ENCODE data around the gene ICOSLG.
"Not testable (repeated sequence)": the region's sequence is repeated elsewhere in the genome, so short reads cannot be mapped to it uniquely, and the experiment has no call there.

ICOSLG gene

DNA sequence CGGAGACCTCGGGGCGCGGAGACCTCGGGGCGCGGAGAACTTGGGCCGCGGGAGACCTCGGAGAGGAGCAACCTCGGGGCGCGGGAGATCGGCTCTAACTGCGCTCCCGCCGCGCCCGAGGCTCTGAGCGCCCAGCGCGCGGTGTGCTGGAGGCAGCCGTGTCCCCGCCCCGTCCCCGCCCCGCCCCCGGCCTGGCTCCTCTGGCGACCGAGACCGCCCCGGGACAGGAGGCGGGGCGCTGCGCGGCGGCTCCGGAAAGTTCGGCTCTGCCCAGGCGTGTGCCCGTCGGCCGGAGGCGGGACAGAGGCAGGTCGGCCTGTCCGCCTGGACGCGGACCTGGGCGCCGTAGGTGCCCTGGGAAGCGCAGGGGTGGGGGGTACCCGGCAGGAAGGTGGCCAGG is at the start of gene ICOSLG:
TSS of gene ICOSLG (minus strand) at position 102 of the 400 bp plus-strand sequence. CDS start 126 bp downstream, outside the sequence.
- not testable (repeated sequence) for DNase-seq

DNA sequence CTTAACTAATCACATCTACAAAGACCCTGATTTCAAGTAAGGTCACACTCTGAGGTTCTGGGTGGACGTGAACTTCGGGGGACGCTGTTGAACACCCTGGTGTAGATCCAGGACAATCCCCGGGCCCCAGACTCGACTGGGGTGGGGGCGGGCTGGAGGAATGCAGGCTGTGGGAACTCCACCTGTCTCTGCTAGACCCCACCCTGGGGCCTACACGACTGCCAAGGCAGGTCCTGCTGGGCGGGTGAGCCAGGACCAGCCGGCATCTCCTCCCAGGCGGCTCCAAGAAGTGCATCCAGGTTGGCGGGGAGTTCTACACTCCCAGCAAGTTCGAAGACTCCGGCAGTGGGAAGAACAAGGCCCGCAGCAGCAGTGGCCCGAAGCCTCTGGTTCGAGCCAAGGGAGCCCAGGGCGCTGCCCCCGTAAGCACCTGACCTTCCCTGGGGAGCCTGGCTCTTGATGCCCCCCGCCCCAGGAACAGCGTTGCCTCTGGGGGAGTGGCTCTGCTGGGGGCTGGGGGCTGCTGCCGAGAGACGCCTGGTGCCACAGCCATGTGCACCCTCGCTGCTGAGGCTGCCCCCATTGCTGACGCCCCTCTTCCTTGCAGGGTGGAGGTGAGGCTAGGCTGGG is 48.8 kb upstream of the ICOSLG start:
- DNase-seq, result no peak

DNA sequence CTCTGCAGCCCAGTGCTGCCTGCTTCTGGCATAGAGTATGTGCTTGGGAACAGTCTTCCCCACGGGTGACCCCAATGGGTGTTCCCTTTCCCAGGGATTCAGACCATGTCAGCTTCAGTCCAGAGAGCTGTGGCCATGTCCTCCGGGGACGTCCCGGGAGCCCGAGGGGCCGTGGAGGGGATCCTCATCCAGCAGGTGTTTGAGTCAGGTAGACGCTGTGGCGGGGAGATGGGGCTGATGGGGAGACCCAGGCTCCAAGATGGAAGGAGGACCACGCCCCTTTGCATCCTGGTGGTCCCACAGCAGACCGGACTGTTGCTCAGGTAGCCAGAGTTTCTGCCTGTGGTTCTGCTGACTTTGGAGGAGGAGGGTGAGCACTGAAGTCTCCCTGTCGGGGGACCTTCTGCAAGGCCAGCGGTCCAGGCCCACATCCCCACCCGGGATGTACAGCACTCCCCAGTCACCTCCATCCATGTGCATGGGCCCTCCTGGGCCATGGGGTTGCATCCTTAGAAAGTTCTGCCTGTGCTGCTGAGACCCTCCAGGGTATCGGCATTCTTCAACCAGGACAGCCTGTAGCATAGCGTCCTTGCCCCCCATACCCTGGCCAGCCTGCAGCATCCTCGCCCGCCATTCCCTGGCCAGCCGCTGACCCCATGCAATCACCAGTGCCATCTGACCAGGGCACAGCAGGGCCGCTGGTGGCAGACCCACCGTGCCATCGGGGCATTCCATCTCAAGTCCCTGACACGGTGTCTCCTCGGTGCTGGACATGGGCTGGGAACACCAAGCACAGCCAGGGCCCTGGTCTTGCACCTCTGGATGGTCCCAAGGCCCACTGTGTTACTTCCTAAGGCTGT is 47.7 kb upstream of the ICOSLG start:
- no peak for DNase-seq

DNA sequence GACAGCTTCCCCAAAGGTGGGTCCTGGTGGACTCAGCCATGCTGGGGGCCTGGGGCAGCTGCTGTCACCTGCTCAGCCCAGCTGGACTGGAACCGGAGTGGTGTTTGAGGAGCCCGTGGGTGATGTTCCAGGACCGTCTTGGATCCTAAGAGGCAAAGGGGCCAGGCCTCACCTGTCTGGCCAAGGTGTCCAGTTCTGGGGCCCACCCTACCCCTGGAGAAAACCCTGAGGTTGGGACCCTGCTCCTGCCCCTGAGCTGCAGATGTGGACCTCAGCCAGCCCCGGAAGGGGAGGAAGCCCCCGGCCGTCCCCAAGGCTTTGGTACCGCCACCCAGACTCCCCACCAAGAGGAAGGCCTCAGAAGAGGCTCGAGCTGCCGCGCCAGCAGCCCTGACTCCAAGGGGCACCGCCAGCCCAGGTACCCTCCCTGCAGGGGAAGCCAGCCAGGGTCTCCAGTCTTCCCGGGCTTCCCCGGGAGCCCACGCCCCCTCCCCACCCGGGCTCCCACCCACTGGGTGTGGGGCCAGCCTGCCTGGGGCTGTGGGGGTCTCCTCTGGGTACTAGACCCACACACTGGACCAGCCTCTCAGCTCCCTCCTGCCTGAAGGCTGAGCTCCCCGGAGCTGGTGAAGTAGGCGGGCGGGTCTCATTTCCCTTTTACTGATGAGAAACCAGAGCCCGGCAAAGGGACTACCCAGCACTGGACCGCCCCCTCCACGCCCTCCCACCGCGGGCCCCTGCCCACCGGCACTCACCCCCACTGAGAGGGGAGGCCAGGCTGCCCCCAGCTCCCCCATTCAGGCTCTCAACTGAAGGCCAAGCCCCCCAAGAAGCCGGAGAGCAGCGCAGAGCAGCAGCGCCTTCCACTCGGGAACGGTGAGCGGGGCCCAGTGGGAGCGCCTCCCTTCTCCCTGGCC is 46.2 kb upstream of the ICOSLG start:
- DNase-seq, result no peak

- DNase-seq, result no peak
These were observed 45.5 kb upstream of the ICOSLG start for GRCh38 chr21:44286086-44286715.

DNA sequence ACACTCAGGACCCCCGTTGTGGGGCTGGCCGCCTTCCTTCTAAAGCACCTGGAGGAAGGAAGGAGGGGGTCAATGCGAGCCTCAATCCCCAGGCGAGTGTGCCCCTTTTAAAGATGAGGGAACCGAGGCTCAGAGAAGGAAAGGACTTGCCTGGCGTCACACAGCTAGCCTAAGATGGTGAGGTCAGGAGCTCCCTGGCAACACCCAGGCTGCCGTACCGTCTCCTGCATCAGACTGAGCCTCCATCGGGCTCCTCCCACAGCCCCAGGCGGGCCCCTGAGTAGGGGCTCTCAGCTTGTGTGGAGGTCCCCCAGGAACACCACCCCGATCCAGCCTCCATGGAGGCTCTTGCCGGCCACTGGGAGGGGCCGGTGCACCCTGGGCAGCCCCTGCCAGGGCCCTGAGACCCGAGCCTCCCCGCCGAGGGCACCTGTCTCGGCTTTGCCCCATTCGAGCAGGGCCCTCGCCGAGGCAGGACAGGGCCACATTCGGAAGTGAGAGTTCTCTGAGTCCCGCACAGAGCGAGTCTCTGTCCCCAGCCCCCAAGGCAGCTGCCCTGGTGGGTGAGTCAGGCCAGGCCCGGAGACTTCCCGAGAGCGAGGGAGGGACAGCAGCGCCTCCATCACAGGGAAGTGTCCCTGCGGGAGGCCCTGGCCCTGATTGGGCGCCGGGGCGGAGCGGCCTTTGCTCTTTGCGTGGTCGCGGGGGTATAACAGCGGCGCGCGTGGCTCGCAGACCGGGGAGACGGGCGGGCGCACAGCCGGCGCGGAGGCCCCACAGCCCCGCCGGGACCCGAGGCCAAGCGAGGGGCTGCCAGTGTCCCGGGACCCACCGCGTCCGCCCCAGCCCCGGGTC is 44.6 kb upstream of the ICOSLG start, which contains the start of gene AIRE:
TSS of gene AIRE (plus strand) at position 739 of the 855 bp plus-strand sequence. CDS start 131 bp downstream, outside the sequence.
- peak in 1 of 56 donors; percentile 18 for DNase-seq

GRCh38 chr21:44283948-44284347 is 43.2 kb upstream of the ICOSLG start:
- DNase-seq, result no peak

GRCh38 chr21:44283211-44283785 is 42.6 kb upstream of the ICOSLG start:
- DNase-seq, result not testable (repeated sequence)

DNA sequence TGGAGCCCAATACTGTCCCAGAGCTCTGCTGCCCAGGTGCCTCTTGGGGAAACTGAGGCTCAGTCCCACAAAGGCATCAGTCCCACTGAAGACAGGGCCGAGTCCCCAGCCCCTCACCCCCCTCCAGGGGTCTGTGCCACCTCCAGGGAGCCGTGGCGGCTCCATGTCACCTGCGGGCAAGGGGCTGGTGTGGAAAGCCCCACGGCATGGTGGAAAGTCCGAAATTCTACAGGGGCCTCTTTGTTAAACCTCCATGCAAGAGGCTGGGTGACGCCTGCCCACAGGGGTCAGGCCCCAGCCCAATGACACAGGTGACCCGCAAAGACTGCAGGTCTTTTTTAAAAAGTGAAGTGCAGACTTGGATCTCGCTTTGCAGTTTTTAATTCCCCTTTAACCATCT is 41.6 kb upstream of the ICOSLG start:
- DNase-seq, result no peak

GRCh38 chr21:44281801-44282200 is 41.1 kb upstream of the ICOSLG start:
- DNase-seq, result no peak

- no peak for DNase-seq
These were observed 38.9 kb upstream of the ICOSLG start for GRCh38 chr21:44279354-44280260.

GRCh38 chr21:44275041-44275440 is 34.3 kb upstream of the ICOSLG start:
- no peak for DNase-seq

GRCh38 chr21:44273046-44273445 is 32.3 kb upstream of the ICOSLG start:
- no peak for DNase-seq

GRCh38 chr21:44272284-44272858 is 31.6 kb upstream of the ICOSLG start:
- DNase-seq, result no peak

DNA sequence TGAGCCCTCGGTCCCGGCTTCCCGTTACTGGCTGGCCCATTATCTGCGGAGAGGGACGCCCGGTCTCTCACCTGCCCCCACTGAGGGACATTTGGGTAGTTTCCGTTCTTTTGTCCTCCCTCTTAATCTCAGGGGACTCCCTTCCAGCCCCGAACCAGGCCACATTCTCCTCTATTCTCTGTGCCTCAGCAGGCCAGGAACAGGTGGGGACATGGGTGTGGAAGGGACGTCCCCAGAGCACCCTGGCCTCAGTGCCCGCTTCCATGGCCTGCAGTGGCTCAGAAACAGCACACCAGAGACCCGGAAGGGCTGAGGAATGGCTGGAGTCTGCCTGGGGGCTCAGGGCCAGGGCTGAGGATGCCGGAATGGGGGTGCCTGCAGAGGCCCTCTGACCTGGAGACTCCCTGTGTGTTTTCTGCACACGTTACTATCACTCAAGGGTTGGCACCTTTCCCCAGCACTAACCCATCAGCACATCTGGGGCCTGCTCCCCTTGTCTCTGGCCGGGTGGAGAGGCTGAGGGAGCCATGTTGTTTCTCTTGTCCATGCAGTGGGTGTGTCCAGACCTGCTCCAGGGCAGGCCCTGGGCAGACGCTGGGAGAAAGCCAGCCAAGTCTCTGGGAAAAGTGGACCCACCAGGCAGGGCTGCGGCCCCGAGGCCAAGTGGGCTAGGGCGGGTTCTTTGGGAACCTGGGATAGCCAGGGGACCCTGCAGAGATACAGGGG is 31.0 kb upstream of the ICOSLG start:
- no peak for DNase-seq

- DNase-seq, result no peak
These were observed 28.3 kb upstream of the ICOSLG start for GRCh38 chr21:44269090-44269489.

- DNase-seq, result peak in 2 of 56 donors; percentile 5 to 27
These were observed 27.0 kb upstream of the ICOSLG start for GRCh38 chr21:44267655-44268142.

Data from amygdala (tissue), 56 donors.